ENCODE measurements around the gene C9orf72.

The C9orf72 gene

DNA sequence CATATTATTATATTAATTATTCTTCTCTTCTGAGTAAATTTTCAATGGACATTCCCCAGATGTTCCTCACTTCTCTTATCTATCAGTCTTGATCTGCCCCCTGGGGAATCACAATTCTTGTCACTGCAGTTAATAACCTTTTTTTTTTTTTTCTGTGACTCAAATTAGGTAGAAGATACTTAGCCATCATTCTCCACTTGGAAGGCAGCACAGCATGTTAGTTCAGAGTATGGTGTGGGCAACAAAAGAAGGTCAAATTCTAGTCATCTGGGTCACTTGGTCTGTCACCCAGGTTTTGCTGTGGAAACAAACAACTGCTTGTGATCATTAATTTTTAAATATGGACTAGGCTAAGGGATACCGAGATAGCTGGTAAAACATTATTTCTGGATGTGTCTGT lies 35.5 kb downstream of the C9orf72 start:
- Histone ChIP-seq H3K9me3 (ENCODE audit: control insufficient read depth in 1 of 2, low read length in 2 of 2) (no peaks in the 10 kb centered on the region), H3K36me3 (ENCODE audit: control insufficient read depth in 1 of 2, insufficient read depth in 2 of 2, low read length in 2 of 2) (peaks cover 0 to 3% of the 10 kb centered on the region in 2 donors), H3K4me3 (ENCODE audit: low read depth in 1 of 2, low read length in 2 of 2) (no peak overlapping the region), H3K27ac (ENCODE audit: low read length) (no peak overlapping the region), H3K27me3 (ENCODE audit: low read depth, low read length) (no peaks in the 10 kb centered on the region), H3K4me1 (ENCODE audit: control insufficient read depth in 1 of 2, insufficient read depth in 2 of 2, low read length in 2 of 2) (peaks cover 17 to 23% of the 10 kb centered on the region in 2 donors)

GRCh38 chr9:27537027-27537435 lies 36.2 kb downstream of the C9orf72 start:
- no peak overlapping the region for H3K4me3 ChIP-seq (ENCODE audit: low read depth in 1 of 2, low read length in 2 of 2)
- H3K9me3 ChIP-seq (ENCODE audit: control insufficient read depth in 1 of 2, low read length in 2 of 2): no peaks in the 10 kb centered on the region
- peaks cover 0 to 3% of the 10 kb centered on the region in 2 donors for H3K36me3 ChIP-seq (ENCODE audit: control insufficient read depth in 1 of 2, insufficient read depth in 2 of 2, low read length in 2 of 2)
- H3K27ac ChIP-seq (ENCODE audit: low read length): no peak overlapping the region
- no peaks in the 10 kb centered on the region for H3K27me3 ChIP-seq (ENCODE audit: low read depth, low read length)
- H3K4me1 ChIP-seq (ENCODE audit: control insufficient read depth in 1 of 2, insufficient read depth in 2 of 2, low read length in 2 of 2): peaks cover 17 to 28% of the 10 kb centered on the region in 2 donors

DNA sequence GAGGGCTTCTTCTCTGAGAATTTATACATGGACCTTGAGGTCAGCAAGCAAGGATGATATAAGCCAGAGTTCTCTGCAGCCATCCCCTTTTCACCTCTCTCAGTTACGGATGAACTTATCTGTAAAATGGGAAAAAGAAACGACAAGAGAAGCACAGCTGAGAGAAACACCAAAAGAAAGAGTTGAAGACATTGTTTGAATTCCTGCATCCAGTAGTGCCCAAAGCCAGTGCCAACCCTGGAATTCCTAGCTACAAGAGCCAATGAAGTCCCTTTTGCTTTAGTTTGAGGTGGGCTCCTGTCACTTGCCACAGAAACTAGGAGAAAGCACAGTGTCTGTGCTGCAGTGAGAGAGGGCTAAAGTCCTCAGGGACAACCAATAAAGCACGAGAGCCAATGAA lies 37.1 kb downstream of the C9orf72 start:
- Histone ChIP-seq H3K36me3 (ENCODE audit: control insufficient read depth in 1 of 2, insufficient read depth in 2 of 2, low read length in 2 of 2) (no peaks in the 10 kb centered on the region), H3K4me3 (ENCODE audit: low read depth in 1 of 2, low read length in 2 of 2) (no peak overlapping the region), H3K9me3 (ENCODE audit: control insufficient read depth in 1 of 2, low read length in 2 of 2) (no peaks in the 10 kb centered on the region), H3K27ac (ENCODE audit: low read length) (no peak overlapping the region), H3K27me3 (ENCODE audit: low read depth, low read length) (no peaks in the 10 kb centered on the region), H3K4me1 (ENCODE audit: control insufficient read depth in 1 of 2, insufficient read depth in 2 of 2, low read length in 2 of 2) (peaks cover 17 to 28% of the 10 kb centered on the region in 2 donors)

DNA sequence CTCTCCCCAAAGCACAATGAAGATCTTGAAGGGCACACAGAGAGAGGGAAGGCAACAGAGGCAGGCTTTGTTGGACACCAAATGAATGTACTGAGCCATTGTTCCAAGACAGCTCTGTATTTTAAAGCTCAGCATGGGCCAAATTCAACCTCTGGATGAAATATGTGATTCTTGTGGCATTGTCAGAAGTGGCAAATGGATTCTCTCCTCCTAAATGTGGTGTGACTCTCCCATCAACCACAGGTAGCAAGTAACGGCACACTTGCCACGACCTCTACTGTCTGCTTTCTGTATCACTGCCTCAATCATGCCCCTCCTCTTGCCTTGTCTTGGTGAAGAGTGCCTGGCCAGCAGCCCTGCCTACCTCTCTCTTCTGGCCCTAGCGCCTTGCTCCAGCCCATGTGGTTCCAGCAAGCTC lies 37.6 kb downstream of the C9orf72 start:
- H3K4me3 ChIP-seq (ENCODE audit: low read depth in 1 of 2, low read length in 2 of 2): no peak overlapping the region
- no peak overlapping the region for H3K27ac ChIP-seq (ENCODE audit: low read length)
- peaks cover 17 to 25% of the 10 kb centered on the region in 2 donors for H3K4me1 ChIP-seq (ENCODE audit: control insufficient read depth in 1 of 2, insufficient read depth in 2 of 2, low read length in 2 of 2)

GRCh38 chr9:27534658-27535209 lies 38.5 kb downstream of the C9orf72 start:
- H3K4me3 ChIP-seq (ENCODE audit: low read depth in 1 of 2, low read length in 2 of 2): no peak overlapping the region
- H3K27me3 ChIP-seq (ENCODE audit: low read depth, low read length): no peaks in the 10 kb centered on the region
- H3K4me1 ChIP-seq (ENCODE audit: control insufficient read depth in 1 of 2, insufficient read depth in 2 of 2, low read length in 2 of 2): peaks cover 17 to 20% of the 10 kb centered on the region in 2 donors
- peak overlapping the region; percentile 4 for H3K27ac ChIP-seq (ENCODE audit: low read length)
- H3K36me3 ChIP-seq (ENCODE audit: control insufficient read depth in 1 of 2, insufficient read depth in 2 of 2, low read length in 2 of 2): no peaks in the 10 kb centered on the region
- no peaks in the 10 kb centered on the region for H3K9me3 ChIP-seq (ENCODE audit: control insufficient read depth in 1 of 2, low read length in 2 of 2)

More for the DNA sequence above, 37.6 kb downstream of the C9orf72 start:
- Histone ChIP-seq H3K9me3 (ENCODE audit: control insufficient read depth in 1 of 2, low read length in 2 of 2) (no peaks in the 10 kb centered on the region), H3K27me3 (ENCODE audit: low read depth, low read length) (no peaks in the 10 kb centered on the region), H3K36me3 (ENCODE audit: control insufficient read depth in 1 of 2, insufficient read depth in 2 of 2, low read length in 2 of 2) (no peaks in the 10 kb centered on the region)

DNA sequence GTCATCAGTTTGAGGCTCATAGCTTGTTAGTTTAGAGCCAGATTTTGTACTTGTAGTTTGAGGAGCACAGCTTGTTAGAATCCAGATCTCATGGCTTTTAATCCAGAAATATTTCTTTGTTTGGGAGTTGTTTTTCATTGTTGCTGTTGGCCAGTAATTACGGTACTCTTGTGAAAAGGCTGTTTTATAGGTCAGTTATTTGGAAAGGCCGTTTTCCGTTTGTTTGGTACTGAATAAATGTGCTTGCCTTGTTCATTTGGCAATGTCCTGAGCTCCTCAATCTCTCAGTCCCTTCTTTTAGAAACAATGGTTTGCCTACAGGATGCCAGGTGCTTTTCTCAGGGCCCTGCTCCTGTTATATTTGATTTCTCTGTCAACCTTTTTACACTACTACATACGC lies 39.1 kb downstream of the C9orf72 start:
- peaks cover 13 to 16% of the 10 kb centered on the region in 2 donors for H3K4me1 ChIP-seq (ENCODE audit: control insufficient read depth in 1 of 2, insufficient read depth in 2 of 2, low read length in 2 of 2)
- H3K27ac ChIP-seq (ENCODE audit: low read length): peak overlapping the region; percentile 4
- no peaks in the 10 kb centered on the region for H3K27me3 ChIP-seq (ENCODE audit: low read depth, low read length)
- no peaks in the 10 kb centered on the region for H3K9me3 ChIP-seq (ENCODE audit: control insufficient read depth in 1 of 2, low read length in 2 of 2)
- no peak overlapping the region for H3K4me3 ChIP-seq (ENCODE audit: low read depth in 1 of 2, low read length in 2 of 2)
- no peaks in the 10 kb centered on the region for H3K36me3 ChIP-seq (ENCODE audit: control insufficient read depth in 1 of 2, insufficient read depth in 2 of 2, low read length in 2 of 2)

DNA sequence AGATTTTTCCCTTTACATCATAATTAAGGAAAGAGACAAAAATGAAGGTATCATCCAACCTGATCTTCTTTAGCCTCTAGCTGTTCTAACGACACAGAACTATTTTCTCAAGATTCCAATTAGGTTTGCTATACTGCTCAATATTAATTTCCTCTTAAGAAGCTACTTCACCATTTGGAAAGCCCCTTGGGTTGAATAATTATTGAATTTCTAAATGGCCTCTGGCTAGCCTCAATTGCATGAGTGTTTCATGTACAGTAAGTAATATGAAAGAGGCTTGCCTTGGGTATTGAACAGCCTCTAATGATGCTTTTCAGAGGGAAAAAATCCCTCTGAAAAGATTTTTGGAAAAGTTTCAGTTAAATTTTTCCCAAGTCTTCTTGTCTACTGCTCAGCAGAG lies 40.0 kb downstream of the C9orf72 start:
- H3K4me1 ChIP-seq (ENCODE audit: control insufficient read depth in 1 of 2, insufficient read depth in 2 of 2, low read length in 2 of 2): peaks cover 12 to 13% of the 10 kb centered on the region in 2 donors
- H3K27ac ChIP-seq (ENCODE audit: low read length): no peak overlapping the region
- no peaks in the 10 kb centered on the region for H3K36me3 ChIP-seq (ENCODE audit: control insufficient read depth in 1 of 2, insufficient read depth in 2 of 2, low read length in 2 of 2)
- no peaks in the 10 kb centered on the region for H3K27me3 ChIP-seq (ENCODE audit: low read depth, low read length)
- no peaks in the 10 kb centered on the region for H3K9me3 ChIP-seq (ENCODE audit: control insufficient read depth in 1 of 2, low read length in 2 of 2)
- no peak overlapping the region for H3K4me3 ChIP-seq (ENCODE audit: low read depth in 1 of 2, low read length in 2 of 2)

DNA sequence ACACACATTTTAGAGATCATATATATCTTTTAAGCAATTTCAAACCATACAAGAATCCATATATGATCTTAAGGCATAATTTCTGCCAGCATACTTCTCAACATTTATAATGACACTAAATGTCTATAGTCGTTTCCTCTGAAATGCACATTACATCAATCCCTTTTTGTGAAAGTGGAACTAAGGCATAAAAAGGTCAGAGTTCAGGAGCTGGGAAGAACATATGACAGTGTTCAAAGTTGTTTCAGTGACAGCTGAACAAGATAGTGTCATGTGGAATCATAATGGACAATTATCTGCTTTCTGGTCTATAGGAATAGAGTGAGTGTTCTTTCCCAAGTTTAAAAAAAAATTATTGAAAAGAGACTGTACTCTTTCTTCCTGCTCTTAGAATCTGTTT lies 41.2 kb downstream of the C9orf72 start:
- H3K27ac ChIP-seq (ENCODE audit: low read length): no peak overlapping the region

DNA sequence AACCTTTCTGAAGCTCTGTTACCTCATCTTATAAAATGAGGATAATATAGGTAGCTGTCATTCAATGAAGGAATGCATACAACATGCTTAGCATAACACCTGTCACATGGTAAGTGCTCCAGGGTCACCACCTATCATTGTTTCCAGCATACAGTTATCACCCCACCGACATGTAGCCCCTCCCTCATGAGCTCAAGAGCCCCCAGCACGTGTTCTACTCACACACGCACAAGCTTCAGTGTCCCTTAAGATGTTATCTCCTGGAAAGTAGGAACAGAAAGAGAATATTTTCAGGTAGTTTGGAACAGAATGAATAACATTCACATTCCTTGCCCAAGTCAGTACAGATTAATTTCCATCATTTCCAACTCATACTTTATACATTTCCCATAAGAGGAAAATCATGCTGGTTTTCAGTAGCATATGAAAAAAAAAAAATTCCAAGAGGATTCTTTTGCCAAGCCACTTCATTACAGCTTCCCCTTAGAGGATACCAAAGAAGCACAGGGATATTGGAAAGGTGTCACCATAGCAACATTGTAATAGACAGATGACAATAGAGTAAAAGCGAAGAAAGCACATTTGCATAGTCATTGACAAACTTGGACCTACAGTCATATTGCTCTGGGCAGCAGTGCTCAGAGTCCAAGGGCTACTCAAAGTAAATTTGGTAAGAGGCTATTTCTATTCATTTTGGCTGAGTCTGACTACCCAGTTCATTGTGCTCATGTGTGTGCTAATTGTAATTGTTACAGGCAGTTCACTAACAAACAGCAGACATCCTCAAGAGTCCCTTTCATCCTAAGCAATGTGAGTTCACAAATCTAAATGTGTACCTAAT lies 42.1 kb downstream of the C9orf72 start:
- H3K27me3 ChIP-seq (ENCODE audit: low read depth, low read length): no peaks in the 10 kb centered on the region
- no peak overlapping the region for H3K4me3 ChIP-seq (ENCODE audit: low read depth in 1 of 2, low read length in 2 of 2)
- H3K4me1 ChIP-seq (ENCODE audit: control insufficient read depth in 1 of 2, insufficient read depth in 2 of 2, low read length in 2 of 2): peaks cover 22 to 26% of the 10 kb centered on the region in 2 donors
- no peak overlapping the region for H3K27ac ChIP-seq (ENCODE audit: low read length)
- H3K9me3 ChIP-seq (ENCODE audit: control insufficient read depth in 1 of 2, low read length in 2 of 2): no peaks in the 10 kb centered on the region
- no peaks in the 10 kb centered on the region for H3K36me3 ChIP-seq (ENCODE audit: control insufficient read depth in 1 of 2, insufficient read depth in 2 of 2, low read length in 2 of 2)

More for the DNA sequence above, 41.2 kb downstream of the C9orf72 start:
- no peak overlapping the region for H3K4me3 ChIP-seq (ENCODE audit: low read depth in 1 of 2, low read length in 2 of 2)
- no peaks in the 10 kb centered on the region for H3K9me3 ChIP-seq (ENCODE audit: control insufficient read depth in 1 of 2, low read length in 2 of 2)
- peaks cover 18 to 21% of the 10 kb centered on the region in 2 donors for H3K4me1 ChIP-seq (ENCODE audit: control insufficient read depth in 1 of 2, insufficient read depth in 2 of 2, low read length in 2 of 2)
- H3K27me3 ChIP-seq (ENCODE audit: low read depth, low read length): no peaks in the 10 kb centered on the region
- H3K36me3 ChIP-seq (ENCODE audit: control insufficient read depth in 1 of 2, insufficient read depth in 2 of 2, low read length in 2 of 2): no peaks in the 10 kb centered on the region

DNA sequence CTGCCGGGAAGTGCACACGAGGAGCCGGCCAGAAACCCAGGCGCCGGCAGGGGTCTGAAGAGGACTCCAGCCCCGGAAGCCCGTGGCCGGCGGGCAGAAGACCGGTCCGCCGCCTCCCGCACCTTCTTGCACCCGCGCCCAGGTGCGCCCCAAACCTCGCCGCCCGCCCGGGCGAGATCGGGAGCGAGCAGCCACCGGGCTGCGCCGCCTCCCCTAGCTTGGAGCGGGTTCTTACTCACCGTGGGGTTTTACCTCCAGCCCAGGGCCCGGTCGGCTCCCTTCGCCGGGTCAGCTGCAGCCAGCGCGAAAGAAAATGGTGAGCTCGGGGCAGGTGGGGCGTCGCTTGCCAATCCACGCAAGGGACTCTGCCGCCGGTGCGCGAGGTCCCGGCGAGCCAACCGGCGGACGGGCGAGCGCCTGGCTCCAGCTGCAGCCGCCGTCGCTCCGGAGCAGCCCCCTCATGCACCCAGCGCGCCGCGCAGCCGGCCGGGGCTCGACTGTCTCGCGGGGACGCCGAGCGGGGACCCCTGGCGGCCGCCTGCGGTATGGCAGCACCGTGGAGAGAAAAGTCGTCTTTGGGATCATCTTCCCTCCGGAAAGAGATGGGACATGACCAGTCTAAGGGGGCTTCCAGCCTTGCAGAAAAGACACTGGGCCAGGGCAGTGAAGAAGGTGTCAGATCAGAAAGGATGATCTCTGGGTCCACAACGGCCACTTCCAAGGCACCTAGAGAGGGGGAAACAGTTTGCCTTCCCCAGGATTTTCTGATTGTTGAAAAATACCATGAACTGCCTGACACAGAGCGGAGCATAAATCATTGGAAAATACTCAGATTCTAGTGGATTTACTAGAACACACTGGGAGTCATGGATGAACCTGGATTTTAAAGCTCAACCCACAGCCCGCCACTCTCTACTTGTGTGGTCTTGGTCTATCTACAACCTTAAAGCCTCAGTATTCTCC lies 43.7 kb downstream of the C9orf72 start, which contains the start of gene MOB3B:
MOB3B (minus strand) TSS at position 499 of the 963 bp plus-strand sequence. CDS start 74,264 bp downstream, outside the sequence.
- peaks cover 17 to 30% of the 10 kb centered on the region in 2 donors for H3K4me1 ChIP-seq (ENCODE audit: control insufficient read depth in 1 of 2, insufficient read depth in 2 of 2, low read length in 2 of 2)
- peak within 1 kb of the TSS; percentile 82 to 91 for H3K4me3 ChIP-seq (ENCODE audit: low read depth in 1 of 2, low read length in 2 of 2)
- H3K27me3 ChIP-seq (ENCODE audit: low read depth, low read length): no peaks in the 10 kb centered on the region
- no peaks in the 10 kb centered on the region for H3K36me3 ChIP-seq (ENCODE audit: control insufficient read depth in 1 of 2, insufficient read depth in 2 of 2, low read length in 2 of 2)
- H3K27ac ChIP-seq (ENCODE audit: low read length): peak within 1 kb of the TSS; percentile 90
- no peaks in the 10 kb centered on the region for H3K9me3 ChIP-seq (ENCODE audit: control insufficient read depth in 1 of 2, low read length in 2 of 2)

GRCh38 chr9:27528886-27529315 lies 44.4 kb downstream of the C9orf72 start:
- H3K4me1 ChIP-seq (ENCODE audit: control insufficient read depth in 1 of 2, insufficient read depth in 2 of 2, low read length in 2 of 2): peaks cover 14 to 30% of the 10 kb centered on the region in 2 donors
- no peaks in the 10 kb centered on the region for H3K27me3 ChIP-seq (ENCODE audit: low read depth, low read length)
- no peaks in the 10 kb centered on the region for H3K36me3 ChIP-seq (ENCODE audit: control insufficient read depth in 1 of 2, insufficient read depth in 2 of 2, low read length in 2 of 2)
- H3K9me3 ChIP-seq (ENCODE audit: control insufficient read depth in 1 of 2, low read length in 2 of 2): no peaks in the 10 kb centered on the region
- H3K4me3 ChIP-seq (ENCODE audit: low read depth in 1 of 2, low read length in 2 of 2): peak overlapping the region; percentile 82 to 91
- peak overlapping the region; percentile 90 for H3K27ac ChIP-seq (ENCODE audit: low read length)

All from muscle layer of duodenum (tissue), 2 donors.